Measurements from ENCODE around the gene SLC10A3.

SLC10A3 gene

GRCh38 chrX:154530286-154530685 is 39.9 kb upstream of the SLC10A3 start:
- no peak for DNase-seq (ENCODE audit: low spot score)
- no peak overlapping the region for H3K4me3 ChIP-seq
- peak overlapping the region in 1 of 2 donors; percentile 86 for H3K27ac ChIP-seq
- no peak for TF ChIP-seq CTCF (IDR thresholded peaks at IDR 0.05)

- H3K4me3 ChIP-seq = no peak overlapping the region
- no peak for TF ChIP-seq CTCF (IDR thresholded peaks at IDR 0.05)
- peak overlapping the region in 1 of 2 donors; percentile 56 for H3K27ac ChIP-seq
- DNase-seq (ENCODE audit: low spot score) = no peak
These were observed 38.8 kb upstream of the SLC10A3 start for GRCh38 chrX:154529206-154529612.

DNA sequence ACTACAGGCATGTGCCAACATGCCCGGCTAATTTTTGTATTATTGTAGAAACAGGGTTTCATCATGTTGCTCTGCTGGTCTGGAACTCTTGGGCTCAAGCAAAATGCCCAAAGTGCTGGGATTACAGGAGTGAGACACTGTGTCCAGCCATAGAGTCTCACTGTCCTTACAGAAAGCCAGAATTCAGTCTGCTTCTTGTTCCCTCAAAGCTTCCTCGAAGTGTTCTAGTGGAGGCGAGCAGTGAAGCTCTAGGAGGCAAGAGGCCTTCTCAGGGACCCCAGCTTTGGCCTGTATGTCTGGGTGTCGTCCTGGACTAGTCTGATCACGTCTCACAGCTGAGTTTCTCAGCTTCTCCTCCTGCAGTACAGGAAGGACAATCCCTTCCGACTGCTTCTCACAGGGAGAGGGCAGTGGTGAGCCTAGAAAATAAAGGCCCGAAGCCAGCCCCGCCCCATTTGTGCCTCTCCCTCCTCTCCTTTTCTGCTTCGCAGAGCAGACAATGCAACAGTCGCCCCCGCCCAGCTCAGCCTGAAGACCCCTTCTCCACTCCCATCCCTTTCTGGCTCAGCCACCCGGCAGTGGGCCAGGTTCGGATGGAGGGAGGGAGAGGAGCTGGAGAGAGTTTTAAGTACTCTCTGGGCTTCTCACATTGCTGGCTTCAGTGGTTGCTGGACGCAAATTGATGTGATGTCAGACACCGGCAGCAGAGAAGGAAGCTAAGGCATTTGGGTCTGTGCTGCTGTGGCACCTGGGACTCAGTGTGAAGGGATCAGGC is 36.7 kb upstream of the SLC10A3 start:
- no peak for TF ChIP-seq CTCF (IDR thresholded peaks at IDR 0.05)
- DNase-seq (ENCODE audit: low spot score) = no peak
- Histone ChIP-seq H3K4me3 (peak overlapping the region; percentile 57), H3K27ac (peak overlapping the region; percentile 64 to 84)

DNA sequence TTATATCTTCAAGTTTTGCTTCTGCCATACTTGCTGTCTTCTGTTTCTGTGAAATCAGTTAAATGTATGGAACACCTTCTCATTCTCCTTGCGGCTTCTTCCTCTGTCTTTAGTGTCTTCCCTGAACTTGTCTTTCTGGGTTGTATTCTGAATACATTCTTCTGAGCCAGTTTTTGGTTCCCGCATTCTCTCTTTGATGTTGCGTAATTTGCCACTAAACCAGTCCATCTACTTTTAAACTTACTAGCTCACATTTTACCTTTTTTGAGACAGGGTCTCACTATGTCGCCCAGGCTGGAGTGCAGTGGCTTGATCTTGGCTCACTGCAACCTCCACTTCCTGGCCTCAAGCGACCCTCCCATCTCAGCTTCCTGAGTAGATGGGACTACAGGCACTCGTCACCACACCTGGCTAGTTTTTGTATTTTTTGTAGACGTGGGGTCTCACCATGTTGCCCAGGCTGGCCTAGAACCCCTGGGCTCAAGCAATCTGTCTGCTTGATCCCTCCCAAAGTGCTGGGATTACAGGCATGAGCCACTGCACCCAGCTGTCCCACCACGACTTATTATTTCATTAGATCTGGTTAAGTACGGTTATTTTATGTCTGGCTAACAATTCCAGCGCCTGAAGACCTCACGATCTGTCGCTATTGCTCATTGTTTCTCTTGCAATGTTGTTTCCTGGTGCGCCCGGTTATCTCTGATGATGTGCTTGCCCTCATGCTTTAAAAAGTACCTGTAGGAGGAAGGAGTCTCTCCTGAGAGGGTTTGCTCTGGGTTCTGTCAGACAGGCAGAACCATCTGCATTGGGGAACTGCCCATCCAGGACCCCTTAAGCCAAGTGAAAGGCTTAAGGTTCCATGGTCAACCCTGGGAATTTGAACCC is 35.4 kb upstream of the SLC10A3 start:
- no peak for DNase-seq (ENCODE audit: low spot score)
- no peak overlapping the region for H3K4me3 ChIP-seq
- no peak for TF ChIP-seq CTCF (IDR thresholded peaks at IDR 0.05)
- no peak overlapping the region for H3K27ac ChIP-seq

GRCh38 chrX:154519389-154519788 is 29.0 kb upstream of the SLC10A3 start:
- DNase-seq (ENCODE audit: low spot score) = no peak
- Histone ChIP-seq H3K27ac (no peak overlapping the region), H3K4me3 (no peak overlapping the region)
- TF ChIP-seq CTCF (IDR thresholded peaks at IDR 0.05) = no peak

DNA sequence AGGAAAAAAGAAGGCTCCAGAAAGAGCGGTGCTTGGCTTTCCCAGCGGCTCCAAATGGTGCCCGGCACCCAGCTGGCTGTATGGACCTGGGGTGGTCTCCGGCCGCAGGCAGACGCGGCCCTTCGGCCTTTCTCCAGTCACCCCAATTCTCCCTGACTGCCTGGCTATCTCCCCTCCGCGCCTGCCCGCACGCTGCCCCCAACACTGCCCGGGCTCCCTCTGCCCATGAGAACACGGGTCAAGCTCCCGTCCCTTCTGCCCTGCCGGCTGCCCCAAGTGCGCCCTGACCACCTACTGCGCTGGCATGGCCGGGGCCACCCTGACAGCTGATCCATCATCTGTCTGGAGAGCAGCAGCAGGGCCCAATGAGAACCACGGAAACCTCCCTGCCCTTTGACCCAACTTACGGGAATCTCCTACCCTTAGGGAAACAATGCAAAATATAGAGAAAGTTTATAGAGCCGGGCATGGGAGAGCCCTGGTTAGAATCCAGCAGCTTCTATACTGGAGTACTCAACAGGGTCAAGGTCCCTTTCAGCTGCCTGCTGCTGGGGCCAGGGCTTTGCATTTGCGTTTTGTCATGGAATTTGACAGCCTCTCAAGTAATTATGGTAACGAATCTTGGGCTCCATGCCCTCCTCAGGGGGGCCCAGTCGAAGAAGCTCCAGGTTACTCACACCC is 26.8 kb upstream of the SLC10A3 start:
- TF ChIP-seq CTCF (IDR thresholded peaks at IDR 0.05) = no peak
- DNase-seq (ENCODE audit: low spot score) = no peak
- peak overlapping the region; percentile 78 for H3K4me3 ChIP-seq
- H3K27ac ChIP-seq = peak overlapping the region; percentile 48 to 90

Measured in coronary artery (tissue), 2 donors.